GM21619 (cell line): ENCODE data around the gene TRIM21.
A peak's percentile ranks its signal among the peaks of the same experiment; 100 is the strongest.
"Not testable (repeated sequence)": the region's sequence is repeated elsewhere in the genome, so short reads cannot be mapped to it uniquely, and the experiment has no call there.

ENCODE experiments used
- ATAC-seq: cut with Tn5 transposase; IDR thresholded peaks from one replicate; pipeline ENCODE4 v1.9.1; 2021; ENCODE audit not compliant: unreplicated experiment

The TRIM21 gene

DNA sequence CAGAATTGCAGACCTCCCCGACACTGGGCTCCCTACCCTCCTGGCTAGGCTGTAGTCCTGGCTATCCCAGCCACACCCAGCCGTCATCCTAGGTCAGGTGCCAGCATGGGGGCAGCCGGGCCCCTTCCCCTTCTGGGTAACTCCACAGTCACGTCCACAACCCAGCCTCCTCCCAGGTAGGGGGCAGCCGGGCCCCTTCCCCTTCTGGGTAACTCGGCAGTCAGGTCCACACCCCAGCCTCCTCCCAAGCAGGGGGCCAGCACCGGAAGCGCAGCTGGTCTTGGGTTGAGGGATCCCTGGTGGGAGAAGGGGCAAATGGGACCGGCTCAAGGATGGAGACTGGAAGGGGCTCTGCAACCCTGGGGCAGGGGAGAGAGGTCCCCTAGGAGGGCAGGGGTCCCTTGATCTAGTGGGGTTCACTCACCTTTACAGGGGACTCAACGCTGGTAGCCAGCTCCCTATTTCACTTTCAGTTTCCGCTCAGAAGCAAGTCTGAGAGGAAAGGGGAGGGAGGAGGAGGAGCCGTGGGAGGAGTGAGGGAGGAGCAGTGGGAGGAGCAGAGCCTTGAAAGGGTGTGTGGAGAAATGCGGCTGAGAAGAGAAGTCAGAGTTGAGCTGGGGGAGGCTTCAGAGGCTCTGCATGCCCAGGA, at the start of gene TRIM21:
Gene TRIM21, minus strand, starts transcription at position 494 of the 649 bp plus-strand sequence. CDS start 3,293 bp downstream, outside the sequence.
- peak; percentile 100 for ATAC-seq

DNA sequence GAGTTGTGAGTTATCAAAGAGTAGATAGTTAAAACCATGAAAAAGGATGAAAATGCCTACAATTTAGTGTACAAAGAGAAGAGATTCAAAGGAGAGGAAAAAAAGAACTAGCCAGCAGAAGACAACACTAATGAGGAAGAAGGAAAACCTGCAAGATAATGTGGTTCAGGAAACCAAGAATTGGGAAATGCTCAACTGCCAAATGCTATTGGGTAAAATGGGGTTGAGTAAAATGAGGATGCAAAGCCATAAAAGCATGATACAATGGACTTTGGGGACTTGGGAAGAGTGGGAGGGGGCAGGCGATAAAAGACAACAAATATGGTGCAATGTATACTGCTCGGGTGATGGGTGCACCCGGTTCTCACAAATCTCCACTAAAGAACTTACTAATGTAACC, 48.0 kb upstream of the TRIM21 start:
- no peak for ATAC-seq

DNA sequence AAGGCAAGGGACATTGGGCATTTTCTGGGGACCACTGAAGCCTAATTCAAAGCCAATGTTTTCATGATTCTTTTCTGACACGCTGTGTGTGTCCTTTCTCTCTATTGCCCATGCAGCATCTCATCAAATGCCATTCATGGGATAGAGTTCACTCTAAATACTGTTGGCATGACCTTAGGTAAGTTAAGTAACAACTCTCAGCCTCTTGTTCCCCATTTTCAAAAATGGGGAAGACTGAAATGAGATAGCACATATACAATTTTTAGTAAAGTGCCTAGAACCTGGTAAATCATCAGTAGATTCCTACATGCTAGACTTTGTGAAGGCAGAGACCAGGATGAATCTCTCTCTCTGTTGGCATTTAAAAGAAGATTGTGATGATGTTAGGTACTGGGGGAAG, 42.9 kb upstream of the TRIM21 start:
- no peak for ATAC-seq

DNA sequence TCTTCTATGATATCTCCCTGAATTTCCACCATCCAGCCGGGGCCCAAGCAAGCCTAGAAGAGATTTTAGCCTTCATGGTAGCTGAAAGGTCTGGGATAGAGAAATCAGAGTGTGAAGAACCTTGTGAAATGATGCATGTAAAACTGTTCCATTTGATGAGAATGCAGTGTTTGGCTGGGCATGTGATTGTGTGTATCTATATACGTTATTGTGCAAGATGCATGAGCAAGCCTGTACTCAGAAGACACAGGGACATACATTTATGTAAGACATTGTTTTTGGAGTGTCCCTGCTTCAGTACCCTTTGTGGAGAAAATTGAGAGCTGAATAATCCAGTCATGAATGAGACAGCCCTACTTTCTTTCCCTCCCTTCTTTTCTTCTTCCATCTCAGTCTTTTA, 40.4 kb upstream of the TRIM21 start:
- ATAC-seq: no peak

DNA sequence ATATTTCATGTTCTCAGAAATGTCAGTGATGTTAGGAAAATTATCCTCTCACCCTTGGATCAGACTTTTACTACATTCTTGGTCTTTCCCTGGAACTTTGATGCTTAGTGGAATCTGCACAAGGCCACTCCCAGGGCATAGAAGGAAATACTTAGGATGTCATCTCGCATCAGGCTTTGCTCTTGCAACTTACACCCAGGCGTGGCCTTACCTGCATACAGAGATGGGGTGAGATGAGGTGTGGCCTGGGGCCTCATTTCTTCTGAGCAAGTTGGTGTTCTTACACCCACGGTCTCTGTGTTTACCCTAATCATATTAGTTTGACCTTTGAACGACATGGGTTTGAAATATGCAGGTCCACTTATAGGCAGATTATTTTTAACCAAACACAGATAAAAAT, 36.5 kb upstream of the TRIM21 start:
- ATAC-seq: no peak

DNA sequence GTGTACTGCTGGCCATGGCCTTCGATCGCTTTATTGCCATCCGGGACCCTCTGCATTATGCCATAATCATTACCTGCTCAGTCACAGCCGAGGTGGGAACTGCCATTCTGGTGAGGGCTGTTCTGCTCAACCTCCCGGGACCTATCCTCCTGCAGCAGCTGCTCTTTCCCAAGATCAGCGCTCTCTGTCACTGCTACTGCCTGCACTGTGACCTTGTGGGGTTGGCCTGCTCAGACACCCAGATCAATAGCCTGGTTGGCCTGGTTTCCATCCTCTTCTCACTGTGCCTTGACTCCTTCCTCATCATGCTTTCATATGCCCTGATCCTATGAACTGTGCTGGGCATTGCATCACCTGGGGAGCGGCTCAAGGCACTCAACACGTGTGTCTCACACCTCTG, 24.9 kb upstream of the TRIM21 start:
- no peak for ATAC-seq

DNA sequence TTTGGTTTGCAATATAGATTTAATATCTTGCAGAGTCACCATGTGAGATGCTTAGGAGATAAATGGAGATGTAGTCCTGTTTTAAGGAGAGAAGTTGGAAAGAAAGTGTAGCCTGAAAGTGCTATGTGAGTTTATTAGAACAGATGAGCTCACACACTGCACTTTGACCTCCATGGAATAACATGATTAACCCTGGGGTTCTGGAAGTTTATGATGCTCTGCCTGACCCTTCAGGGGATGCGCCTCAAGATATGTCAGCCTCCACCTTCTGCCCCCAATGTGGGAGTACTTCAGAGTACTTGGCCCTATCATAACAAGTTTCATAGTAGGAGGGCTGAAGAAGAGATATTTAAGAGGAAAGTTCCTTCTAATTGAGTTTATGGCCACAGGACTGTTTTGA, 23.3 kb upstream of the TRIM21 start:
- no peak for ATAC-seq

DNA sequence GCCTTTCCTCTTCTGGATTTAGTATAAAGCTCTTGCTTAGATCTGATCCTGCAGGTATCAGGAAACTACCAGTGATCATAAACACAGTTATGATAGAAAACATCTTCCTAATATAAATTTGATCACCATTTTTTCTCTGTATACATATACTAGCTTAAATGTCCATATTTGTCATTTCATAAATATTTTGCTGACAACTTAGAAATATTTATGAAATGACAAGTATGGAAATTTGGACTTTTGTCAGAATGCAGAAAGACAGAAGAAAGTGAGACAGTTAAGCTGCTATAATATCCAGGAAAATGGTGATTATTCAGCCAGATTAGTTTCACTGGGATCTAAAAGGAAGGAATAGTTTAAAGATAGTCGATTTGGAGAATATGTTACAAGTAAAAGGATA, 22.8 kb upstream of the TRIM21 start:
- ATAC-seq: no peak

DNA sequence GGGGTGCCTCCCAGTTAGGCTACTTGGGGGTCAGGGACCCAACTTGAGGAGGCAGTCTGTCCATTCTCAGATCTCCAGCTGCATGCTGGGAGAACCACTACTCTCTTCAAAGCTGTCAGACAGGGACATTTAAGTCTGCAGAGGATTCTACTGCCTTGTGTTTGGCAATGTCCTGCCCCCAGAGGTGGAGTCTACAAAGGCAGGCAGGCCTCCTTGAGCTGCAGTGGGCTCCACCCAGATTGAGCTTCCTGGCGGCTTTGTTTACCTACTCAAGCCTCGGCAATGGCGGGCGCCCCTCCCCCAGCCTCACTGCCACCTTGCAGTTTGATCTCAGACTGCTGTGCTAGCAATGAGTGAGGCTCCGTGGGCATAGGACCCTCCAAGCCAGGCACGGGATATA, 12.7 kb upstream of the TRIM21 start:
- not testable (repeated sequence) for ATAC-seq

DNA sequence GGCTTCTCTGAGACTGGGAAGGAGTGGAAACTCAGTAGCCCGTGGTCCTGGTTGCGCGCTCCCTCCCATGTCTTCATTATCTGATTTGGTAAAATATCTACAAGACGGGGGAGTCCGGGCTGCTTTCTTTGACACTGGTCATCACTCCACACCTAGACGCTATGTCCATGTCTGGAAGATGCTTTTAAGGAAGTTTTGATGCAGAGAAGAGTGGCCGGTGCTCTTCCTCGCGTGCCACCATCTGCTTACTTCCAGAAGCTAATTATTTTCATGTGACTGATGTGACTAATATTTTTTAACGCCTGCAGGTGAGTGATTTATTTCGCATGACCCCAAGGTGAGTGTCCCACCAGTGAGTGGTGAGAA, 339 bp upstream of the TRIM21 start:
- ATAC-seq: peak; percentile 19

DNA sequence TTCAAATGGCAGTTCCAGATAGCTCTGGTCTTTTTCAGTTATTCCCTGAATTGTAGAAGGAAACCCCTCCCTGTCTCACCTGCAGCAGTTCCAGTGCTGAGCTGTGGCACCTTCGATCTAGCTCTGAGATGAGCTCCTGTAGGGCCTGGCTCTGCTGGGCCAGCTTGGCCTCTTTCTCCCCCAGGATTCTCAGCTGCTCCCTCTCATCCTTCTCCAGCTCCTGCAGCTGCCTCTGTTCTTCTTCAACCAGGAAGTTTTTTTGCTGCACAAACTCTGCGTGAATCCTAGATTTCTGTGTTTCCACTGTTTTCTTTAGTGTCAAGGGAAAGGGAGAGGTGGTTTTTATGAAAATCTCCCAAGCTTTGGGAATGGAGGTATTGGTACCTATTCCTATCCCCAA, 5.3 kb downstream of the TRIM21 start:
- no peak for ATAC-seq

DNA sequence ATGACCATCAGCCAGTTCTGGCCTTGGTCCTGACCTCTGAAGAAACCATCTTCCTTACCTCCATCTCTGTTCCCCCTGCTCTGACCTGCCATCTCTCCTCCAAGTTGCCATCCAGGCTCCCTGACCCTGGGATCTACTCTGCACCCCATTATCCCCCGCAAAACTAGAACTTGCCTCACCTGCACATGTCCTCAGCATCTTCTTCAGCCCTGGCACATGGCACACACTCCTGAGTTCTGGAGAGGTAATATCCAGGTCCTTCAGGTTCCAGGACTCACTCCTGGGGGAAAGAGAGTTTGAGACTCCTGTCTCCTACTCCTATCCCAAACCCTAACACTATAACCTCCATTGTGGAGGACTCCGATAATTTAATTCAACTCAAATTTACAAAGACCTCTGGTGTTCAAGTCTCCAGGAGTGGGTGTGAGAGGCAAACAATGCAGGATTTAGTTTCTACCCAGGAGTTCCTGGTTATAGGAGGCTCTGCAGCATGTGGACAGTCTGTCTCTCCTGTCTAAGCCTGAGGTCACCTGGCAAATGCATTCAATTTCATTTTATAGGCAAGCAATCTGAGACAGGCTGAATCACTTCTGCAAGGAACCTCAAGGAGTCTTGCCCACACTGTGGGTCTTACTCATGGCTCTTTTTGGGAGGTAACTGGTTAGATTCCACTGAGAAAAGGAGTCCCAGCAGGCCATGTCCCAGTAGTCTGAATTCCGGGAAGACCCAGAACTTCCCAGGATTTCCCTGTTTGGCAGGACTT, 7.3 kb downstream of the TRIM21 start:
- no peak for ATAC-seq

DNA sequence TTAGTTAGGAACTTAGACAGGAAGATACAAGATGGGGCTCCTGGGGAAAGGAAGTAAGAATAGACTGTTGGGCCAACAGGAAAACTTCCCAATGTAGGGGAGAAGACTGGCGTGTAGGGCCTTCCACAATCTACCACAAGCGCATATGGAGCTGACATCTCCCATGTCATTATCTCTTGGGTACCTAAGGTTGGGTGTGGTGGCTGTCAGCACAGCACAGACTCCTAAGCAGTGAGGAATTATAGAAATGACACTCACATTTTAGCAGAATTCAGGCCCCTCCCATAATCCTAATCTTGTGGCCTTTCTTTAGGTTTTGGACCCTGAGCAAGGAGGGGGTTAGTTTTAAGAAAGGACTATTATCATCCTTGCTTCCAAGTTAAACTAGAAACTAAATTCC, 11.6 kb downstream of the TRIM21 start:
- ATAC-seq: no peak

DNA sequence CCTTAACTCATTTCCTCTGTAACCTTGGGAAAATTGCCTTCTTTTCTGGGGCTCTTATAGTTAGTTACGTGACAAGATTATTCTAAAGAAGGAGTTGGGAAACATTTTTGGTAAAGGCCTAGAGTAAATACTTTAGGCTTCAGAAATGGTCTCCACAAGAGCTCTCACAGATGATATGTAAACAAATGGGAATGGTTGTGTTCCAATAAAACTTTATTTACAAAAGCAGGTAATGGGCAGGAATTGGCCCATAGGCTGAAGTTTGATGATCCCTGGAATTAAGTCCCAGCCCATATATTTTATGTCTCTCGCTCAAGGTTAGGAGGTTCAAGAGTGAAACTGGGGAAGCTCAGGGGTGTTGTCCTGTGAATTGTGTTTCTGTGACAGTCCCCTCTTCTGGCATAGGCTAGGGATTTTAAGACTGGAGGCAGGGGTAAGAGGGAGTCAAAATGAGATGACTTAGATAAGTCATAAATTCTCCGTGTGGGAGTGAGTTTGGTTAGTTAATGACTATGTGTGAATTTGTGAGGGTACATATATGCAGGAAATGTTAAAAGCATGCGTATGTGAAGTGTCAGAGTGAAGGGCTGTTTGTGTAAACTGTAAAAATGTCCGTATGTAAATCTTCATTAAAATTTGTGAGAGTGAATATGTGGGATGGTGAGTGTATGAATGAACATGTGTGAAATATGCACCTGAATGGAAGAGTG, 17.9 kb downstream of the TRIM21 start:
- no peak for ATAC-seq

DNA sequence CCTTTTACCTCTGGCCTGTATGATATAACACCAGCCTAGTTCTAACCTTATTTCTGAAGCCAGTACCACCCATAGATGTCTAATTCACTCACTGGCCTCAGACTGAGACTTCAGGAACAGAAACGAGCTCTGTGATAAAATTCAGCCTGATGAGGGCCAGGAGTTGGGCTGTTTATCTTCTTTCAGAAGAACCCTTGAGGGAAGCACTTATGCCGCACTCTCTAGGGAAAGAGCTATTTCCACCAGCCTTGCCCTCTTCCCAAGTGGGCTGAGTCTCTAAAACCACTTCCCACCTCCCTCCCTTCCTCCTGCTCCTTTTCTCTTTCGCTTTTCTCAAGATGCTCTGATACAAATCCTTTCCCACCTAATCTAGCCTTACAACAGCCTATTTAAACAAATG, 23.3 kb downstream of the TRIM21 start:
- ATAC-seq: no peak

DNA sequence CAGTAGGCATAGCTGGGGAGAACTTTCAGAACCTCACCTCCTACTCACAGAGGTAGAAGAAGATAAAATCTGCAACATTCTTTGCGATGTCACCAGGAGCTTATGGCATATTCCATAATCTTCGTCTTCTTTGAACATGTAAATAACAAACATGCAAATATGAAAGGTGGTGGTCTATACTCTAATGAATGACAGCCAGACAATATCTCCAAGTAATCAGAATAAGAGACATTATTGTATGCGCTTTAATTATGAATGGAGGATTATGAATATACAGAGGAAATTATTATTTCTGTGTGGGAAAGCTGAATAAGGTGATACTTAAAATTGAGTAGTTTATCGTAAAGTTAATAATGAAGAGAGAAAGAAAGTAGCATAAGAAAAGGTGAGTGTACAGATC, 25.2 kb downstream of the TRIM21 start, which contains the start of gene OR52B4:
Gene OR52B4, minus strand, starts transcription at position 101 of the 400 bp plus-strand sequence. Its CDS starts 91 bp downstream, at position 10.
- no peak for ATAC-seq

DNA sequence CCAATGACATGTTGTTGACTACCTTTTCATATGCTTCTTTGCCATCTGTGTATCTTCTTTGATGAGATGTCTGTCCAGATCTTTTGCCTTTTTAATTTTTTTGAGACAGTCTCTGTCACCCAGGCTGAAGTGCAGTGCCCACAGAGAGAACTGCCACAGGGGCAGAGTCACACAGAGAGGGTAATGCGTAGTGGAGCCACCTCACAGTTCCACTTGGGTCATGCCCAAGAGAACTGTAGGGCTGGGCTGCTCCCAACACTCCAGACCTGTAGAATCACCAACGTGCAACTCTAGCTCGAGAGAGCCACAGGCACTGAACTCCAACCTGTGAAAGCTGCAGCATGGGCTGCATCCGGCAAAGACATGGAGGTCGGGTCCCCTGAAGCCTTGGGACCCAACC, 45.4 kb downstream of the TRIM21 start:
- ATAC-seq: not testable (repeated sequence)

DNA sequence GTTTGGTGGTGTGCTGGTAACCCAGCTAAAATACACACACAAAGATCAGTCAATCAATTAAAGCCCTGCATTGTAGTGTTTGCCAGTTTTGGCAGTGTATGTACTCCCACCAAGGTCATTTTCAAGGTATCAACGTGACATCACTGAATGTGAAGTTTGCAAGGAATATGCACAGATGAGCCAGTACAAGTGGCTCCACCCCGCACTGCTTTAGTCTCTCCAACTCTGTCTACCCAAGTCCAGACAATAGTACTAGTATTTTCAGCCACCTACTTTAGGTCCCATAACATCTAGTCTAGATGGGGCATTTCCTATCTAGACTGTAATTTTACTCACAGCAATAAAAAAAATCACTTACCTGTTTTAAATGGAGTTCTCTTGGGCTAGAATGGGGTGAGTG, 48.1 kb downstream of the TRIM21 start:
- ATAC-seq: not testable (repeated sequence)
